GM12878 (cell line): Measurements from ENCODE around the gene DNTT. TPM values are rescaled to one million over a fixed set of nuclear protein-coding genes. Genes with fewer than 3 reads are reported as not detected.
A peak's percentile ranks its signal among the peaks of the same experiment; 100 is the strongest.

Source experiments
- ATAC-seq: fragments of 200-7000 bp; cut with Tn5 transposase; 3 replicates; pipeline ENCODE4 v1.9.1; 2020; ENCODE audit warnings: mild to moderate bottlenecking, moderate library complexity
- BruUV-seq: library from RNA; stranded (reverse); fragments of 400-500 nt; replicated peaks from 2 replicates; lab custom pipeline; 2021; lab: Mats Ljungman, UMichigan
- CTCF ChIA-PET: fragments of 300-600 bp; sonication (Branson Sonifier 250); formaldehyde crosslinking; extraction: SDS; loops from one replicate; lab custom pipeline; 2021; ENCODE audit warnings: inconsistent platforms; lab: Yijun Ruan, JAX
- POLR2A ChIA-PET: fragments of 350-600 bp; formaldehyde crosslinking; extraction: SDS; loops from one replicate; lab custom pipeline; 2021; ENCODE audit warnings: inconsistent platforms; lab: Charles Lee
- RAD21 ChIA-PET: fragments of 300-600 bp; sonication (Branson Sonifier 250); formaldehyde crosslinking; loops from one replicate; lab custom pipeline; 2023; ENCODE audit warnings: antibody characterized with exemption; ENCODE audit not compliant: unreplicated experiment; lab: Charles Lee
- SMC1A ChIA-PET: fragments of 300-600 bp; sonication (Branson Sonifier 250); formaldehyde crosslinking; loops from one replicate; lab custom pipeline; 2023; ENCODE audit not compliant: unreplicated experiment, uncharacterized antibody; lab: Charles Lee
- DNase-seq: peaks from one replicate; pipeline ENCODE4 v3.0.0-alpha.2; 2011; ENCODE audit warnings: low read depth, low spot score
- FAIRE-seq: peaks from 3 replicates; lab custom pipeline; 2011; peaks lifted over from hg19 to GRCh38; lab: Jason Lieb, UNC
- H2AFZ ChIP-seq: 2 replicates; pipeline ENCODE4 v1.6.0; 2011; ENCODE audit warnings: low read depth, low read length, control low read depth; ENCODE audit not compliant: control insufficient read depth
- H3K27ac ChIP-seq: 2 replicates; pipeline ENCODE4 v1.5.1; 2011; ENCODE audit warnings: control low read depth; ENCODE audit not compliant: control insufficient read depth, insufficient read depth
- H3K27me3 ChIP-seq, 2 experiments: replicated peaks in 1 of 2; 2 replicates each; pipeline versions ENCODE4 v1.6.0 to v1.6.1; 2011; ENCODE audit warnings: low read length in 1 of 2; ENCODE audit not compliant: control insufficient read depth in 2 of 2, insufficient read depth in 2 of 2
- H3K36me3 ChIP-seq, 2 experiments: 2 replicates each; pipeline ENCODE4 v1.5.1; 2011; ENCODE audit warnings: low read length in 1 of 2; ENCODE audit not compliant: control insufficient read depth in 2 of 2, insufficient read depth in 2 of 2
- H3K4me1 ChIP-seq: 2 replicates; pipeline ENCODE4 v1.6.1; 2011; ENCODE audit warnings: mild to moderate bottlenecking, low read length, moderate library complexity, mixed read lengths; ENCODE audit not compliant: control insufficient read depth, insufficient read depth
- H3K4me2 ChIP-seq: 2 replicates; pipeline ENCODE4 v1.6.0; 2011; ENCODE audit warnings: control low read depth; ENCODE audit not compliant: control insufficient read depth, insufficient read depth
- H3K4me3 ChIP-seq: fragments of 200-600 bp; sonication (generic); 2 replicates; pipeline ENCODE4 v1.5.1; 2016
- H3K79me2 ChIP-seq: 2 replicates; pipeline ENCODE4 v1.6.0; 2011; ENCODE audit warnings: low read length; ENCODE audit not compliant: control insufficient read depth, insufficient read depth
- H3K9ac ChIP-seq: 2 replicates; pipeline ENCODE4 v1.8.0; 2011; ENCODE audit warnings: low read length, control low read depth, mixed read lengths; ENCODE audit not compliant: control insufficient read depth, insufficient read depth
- H3K9me3 ChIP-seq: replicated peaks from 3 replicates; pipeline ENCODE4 v1.5.1; 2011; ENCODE audit warnings: mild to moderate bottlenecking, low read length; ENCODE audit not compliant: control insufficient read depth, insufficient read depth
- H4K20me1 ChIP-seq: 2 replicates; pipeline ENCODE4 v1.6.0; 2011; ENCODE audit not compliant: control insufficient read depth, insufficient read depth
- CBFB ChIP-seq: IDR thresholded peaks from 2 replicates; pipeline ENCODE4 v1.6.1; 2016; ENCODE audit warnings: antibody characterized with exemption, low read depth
- EGR1 ChIP-seq, 2 experiments: IDR thresholded peaks; 1 replicate in 1 of 2; 2 replicates in 1 of 2; pipeline ENCODE4 v1.6.1; 2011 to 2012; ENCODE audit warnings: low read depth in 2 of 2, low read length in 2 of 2, borderline replicate concordance in 1 of 2, mild to moderate bottlenecking in 1 of 2, moderate library complexity in 1 of 2
- ETV6 ChIP-seq, 2 experiments: fragments of 450-650 bp in 1 of 2; IDR thresholded peaks in 1 of 2; conservative IDR thresholded peaks in 1 of 2; 2 replicates each; pipeline ENCODE4 v1.6.1; 2014; ENCODE audit warnings: antibody characterized with exemption in 1 of 2, borderline replicate concordance in 1 of 2, low read depth in 1 of 2, mild to moderate bottlenecking in 1 of 2, moderate library complexity in 1 of 2
- HDGF ChIP-seq: fragments of 450-650 bp; IDR thresholded peaks from 2 replicates; pipeline ENCODE4 v1.6.1; 2016; ENCODE audit warnings: antibody characterized with exemption
- IRF5 ChIP-seq: fragments of 450-650 bp; IDR thresholded peaks from 2 replicates; pipeline ENCODE4 v1.6.1; 2017; ENCODE audit warnings: borderline replicate concordance
- NFXL1 ChIP-seq: fragments of 450-650 bp; IDR thresholded peaks from 2 replicates; pipeline ENCODE4 v1.6.1; 2017; ENCODE audit warnings: antibody characterized with exemption, mild to moderate bottlenecking, borderline replicate concordance
- NFYA ChIP-seq: IDR thresholded peaks from 2 replicates; pipeline ENCODE4 v1.6.1; 2011; ENCODE audit warnings: low read depth, mild to moderate bottlenecking, low read length, improper control_type of control experiment, borderline replicate concordance
- SRF ChIP-seq, 2 experiments: IDR thresholded peaks; 2 replicates each; pipeline ENCODE4 v1.6.1; 2011; ENCODE audit warnings: low read depth in 2 of 2, low read length in 2 of 2, mild to moderate bottlenecking in 1 of 2, moderate library complexity in 1 of 2
- TCF7 ChIP-seq: IDR thresholded peaks from 2 replicates; pipeline ENCODE4 v1.6.1; 2014; ENCODE audit warnings: antibody characterized with exemption, borderline replicate concordance
- ZNF24 ChIP-seq: fragments of 450-650 bp; IDR thresholded peaks from 2 replicates; pipeline ENCODE4 v1.6.1; 2017; ENCODE audit warnings: antibody characterized with exemption, mild to moderate bottlenecking
- ZNF274 ChIP-seq: IDR thresholded peaks from one replicate; pipeline ENCODE4 v1.8.0; 2011; ENCODE audit not compliant: insufficient read length, insufficient read depth
- ZNF384 ChIP-seq: IDR thresholded peaks from 2 replicates; pipeline ENCODE4 v1.6.1; 2012; ENCODE audit warnings: low read depth, mild to moderate bottlenecking, low read length, improper control_type of control experiment, borderline replicate concordance
- WGBS: methylation state at CpG from one replicate; pipeline ENCODE4 v1.1.6; 2016; ENCODE audit warnings: low lambda C conversion rate; ENCODE audit not compliant: insufficient replicate concordance, insufficient coverage; ENCODE audit errors: missing lambda C conversion rate; 5-methylcytosine and 5-hydroxymethylcytosine counted together
- in situ Hi-C: fragments of 300-500 bp; cut with MboI; formaldehyde crosslinking; loops from 9 replicates; pipeline ENCODE4 v1.14.3; 2018; ENCODE audit warnings: mixed read lengths
- intact Hi-C: fragments of 100-400 bp; cut with micrococcal nuclease; formaldehyde crosslinking; loops from one replicate; pipeline ENCODE4 v1.14.2; 2022; ENCODE audit not compliant: unreplicated experiment
- polyA plus RNA-seq, 11 experiments: library from polyadenylated mRNA; depleted of rRNA in 4 of 11; unstranded in 6 of 11; stranded (reverse) in 5 of 11; fragments of >200 nt; fragmentation: Nextera tagmentation in 4 of 11; fragmentation: Illumina TruSeq in 1 of 11; extraction: Ambion mirVana in 4 of 11; extraction: Trizol in 1 of 11; gene quantifications; 1 replicate in 1 of 11; 2 replicates in 10 of 11; pipeline versions ENCODE4 v1.2.1 to v1.2.3, GENCODE V29; 2011 to 2016; ENCODE audit warnings: inconsistent platforms in 2 of 11, missing spikeins in 2 of 11, low read depth in 1 of 11
- total RNA-seq, 4 experiments: library from RNA; depleted of rRNA in 3 of 4; stranded (reverse); fragments of >200 nt in 3 of 4; fragmentation: Illumina TruSeq in 1 of 4; extraction: Trizol in 1 of 4; gene quantifications; 2 replicates each; pipeline versions ENCODE4 v1.2.1 to v1.2.3, GENCODE V29; 2013 to 2021
- TF ChIP-seq, protein P1 (sequence below): IDR thresholded peaks from 2 replicates; pipeline ENCODE4 v1.6.1; 2012; ENCODE audit warnings: low read length, inconsistent platforms

Gene DNTT
- total and polyA plus RNA-seq, 10 of the 15 experiments (the other 5 are each of a cell fraction or from before 2014, with no cell fraction given) = 0.06 to 0.13 (median 0.09) TPM; not detected in 5

GRCh38 chr10:96295475-96295874 is 8.8 kb upstream of the DNTT start:
- Histone ChIP-seq H3K4me3 (no peak overlapping the region), H3K27ac (no peak overlapping the region), H3K79me2 (no peaks in the 10 kb centered on the region), H3K36me3 (no peaks in the 10 kb centered on the region), H3K4me2 (no peak overlapping the region), H3K9ac (no peak overlapping the region), H2AFZ (no peak overlapping the region), H3K4me1 (peaks cover 22% of the 10 kb centered on the region), H3K9me3 (no peaks in the 10 kb centered on the region), H3K27me3 (no peaks in the 10 kb centered on the region), H4K20me1 (no peaks in the 10 kb centered on the region)
- ATAC-seq (no peak), DNase-seq (no peak), FAIRE-seq (no peak)
- WGBS = 3% methylated on average over 4 of the region's 4 CpGs
- in situ Hi-C loops (loop anchor here (5.0 kb wide), 2 partner anchors 68 to 273 kb away; no protein-coding TSS in a partner anchor), intact Hi-C loops (loop anchor here (10.0 kb wide), 1 partner anchor 251 kb away; the partner anchor contains the start of gene CCNJ)
- RAD21 ChIA-PET = interaction anchor here (0.7 to 7.5 kb wide), 6 partner anchors 20 to 602 kb away, joined by 3 to 428 read pairs (median 3); partner anchors contain the start of genes BLNK and TCTN3
- POLR2A ChIA-PET = interaction anchor here (0.5 to 1.7 kb wide), 3 partner anchors 12 to 87 kb away, joined by 3 to 8 read pairs (median 3); no protein-coding TSS in a partner anchor
- TF ChIP-seq ETV6 (conservative IDR thresholded peaks at IDR 0.05 in 1 of 2, IDR thresholded peaks at IDR 0.05 in 1 of 2; ENCODE audit: borderline replicate concordance in 1 of 2, low read depth in 1 of 2) = peak in 1 of 2 experiments; percentile 26; a peak in 1 of 4 replicates
- TF ChIP-seq ZNF384 = no peak
- CTCF ChIA-PET = interaction anchor here (0.6 to 10.9 kb wide), 16 partner anchors 8 to 602 kb away, joined by 3 to 790 read pairs (median 6); partner anchors contain the start of genes BLNK, DNTT and TCTN3
- SMC1A ChIA-PET = interaction anchor here (0.6 to 7.2 kb wide), 12 partner anchors 23 to 601 kb away, joined by 3 to 424 read pairs (median 5); partner anchors contain the start of gene BLNK
- no TSS peak for BruUV-seq

- WGBS = 66% methylated on average over 2 of the region's 2 CpGs
- peaks cover 9% of the 10 kb centered on the region; the same call in 1 of the 2 replicates for H3K4me1 ChIP-seq
- no peak overlapping the region for H2AFZ ChIP-seq
- no peaks in the 10 kb centered on the region for H4K20me1 ChIP-seq
- H3K79me2 ChIP-seq = no peaks in the 10 kb centered on the region
- no peak for ATAC-seq
- RAD21 ChIA-PET = no interaction called here
- no peaks in the 10 kb centered on the region for H3K36me3 ChIP-seq
- no peak overlapping the region for H3K9ac ChIP-seq
- SMC1A ChIA-PET = interaction anchor here (1.0 to 1.6 kb wide), 2 partner anchors 68 to 77 kb away, joined by 3 to 8 read pairs; no protein-coding TSS in a partner anchor
- BruUV-seq = no TSS peak
- no peak for TF ChIP-seq CBFB
- TF ChIP-seq SRF (IDR thresholded peaks at IDR 0.05; ENCODE audit: low read depth in 2 of 2, low read length in 2 of 2) = no peak
- TF ChIP-seq, protein P1, sequence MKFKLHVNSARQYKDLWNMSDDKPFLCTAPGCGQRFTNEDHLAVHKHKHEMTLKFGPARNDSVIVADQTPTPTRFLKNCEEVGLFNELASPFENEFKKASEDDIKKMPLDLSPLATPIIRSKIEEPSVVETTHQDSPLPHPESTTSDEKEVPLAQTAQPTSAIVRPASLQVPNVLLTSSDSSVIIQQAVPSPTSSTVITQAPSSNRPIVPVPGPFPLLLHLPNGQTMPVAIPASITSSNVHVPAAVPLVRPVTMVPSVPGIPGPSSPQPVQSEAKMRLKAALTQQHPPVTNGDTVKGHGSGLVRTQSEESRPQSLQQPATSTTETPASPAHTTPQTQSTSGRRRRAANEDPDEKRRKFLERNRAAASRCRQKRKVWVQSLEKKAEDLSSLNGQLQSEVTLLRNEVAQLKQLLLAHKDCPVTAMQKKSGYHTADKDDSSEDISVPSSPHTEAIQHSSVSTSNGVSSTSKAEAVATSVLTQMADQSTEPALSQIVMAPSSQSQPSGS = no peak
- no peak for TF ChIP-seq NFXL1
- no peak for TF ChIP-seq TCF7
- TF ChIP-seq IRF5 = no peak
- TF ChIP-seq EGR1 (IDR thresholded peaks at IDR 0.05; ENCODE audit: borderline replicate concordance in 1 of 2, low read depth in 2 of 2, low read length in 2 of 2) = no peak
- no peak for TF ChIP-seq ZNF274
- no peak for TF ChIP-seq NFYA
- TF ChIP-seq ZNF24 = no peak
- no peak for TF ChIP-seq HDGF
- H3K4me2 ChIP-seq = no peak overlapping the region
- no peak overlapping the region for H3K27ac ChIP-seq
- H3K4me3 ChIP-seq = no peak overlapping the region
- no peaks in the 10 kb centered on the region for H3K9me3 ChIP-seq
- in situ Hi-C loops (loop anchor here (5.0 kb wide), 2 partner anchors 70 to 275 kb away; no protein-coding TSS in a partner anchor), intact Hi-C loops (loop anchor here (10.0 kb wide), 1 partner anchor 253 kb away; the partner anchor contains the start of gene CCNJ)
- POLR2A ChIA-PET = no interaction called here
- H3K27me3 ChIP-seq = no peaks in the 10 kb centered on the region
- CTCF ChIA-PET = interaction anchor here (9.2 to 10.9 kb wide), 2 partner anchors 62 to 281 kb away, joined by 147 to 790 read pairs; no protein-coding TSS in a partner anchor
- FAIRE-seq = no peak
- no peak for DNase-seq
Measured at GRCh38 chr10:96297486-96297885, 6.7 kb upstream of the DNTT start.
